ENCODE data around the gene POLN.
"Not testable (repeated sequence)": the region's sequence is repeated elsewhere in the genome, so short reads cannot be mapped to it uniquely, and the experiment has no call there.

Gene POLN

GRCh38 chr4:2041239-2042130, 200.4 kb downstream of the POLN start:
- DNase-seq (ENCODE audit: low read depth in 2 of 2), result peak; percentile 78 to 80
- H3K4me3 ChIP-seq (replicated peaks in 1 of 2; ENCODE audit: low read depth in 2 of 2, low read length in 2 of 2), result peak overlapping the region; percentile 78 to 82
- no peak for TF ChIP-seq CTCF (IDR thresholded peaks at IDR 0.05; ENCODE audit: low read depth, low read length)

GRCh38 chr4:2040391-2041238, 201.3 kb downstream of the POLN start:
- no peak for DNase-seq (ENCODE audit: low read depth in 2 of 2)
- H3K4me3 ChIP-seq (replicated peaks in 1 of 2; ENCODE audit: low read depth in 2 of 2, low read length in 2 of 2), result peak overlapping the region; percentile 78 to 82
- no peak for TF ChIP-seq CTCF (IDR thresholded peaks at IDR 0.05; ENCODE audit: low read depth, low read length)

GRCh38 chr4:2036866-2037265, 205.1 kb downstream of the POLN start:
- DNase-seq (ENCODE audit: low read depth in 2 of 2), result no peak
- H3K4me3 ChIP-seq (replicated peaks in 1 of 2; ENCODE audit: low read depth in 2 of 2, low read length in 2 of 2), result no peak overlapping the region
- no peak for TF ChIP-seq CTCF (IDR thresholded peaks at IDR 0.05; ENCODE audit: low read depth, low read length)

GRCh38 chr4:2036327-2036726, 205.6 kb downstream of the POLN start:
- no peak for TF ChIP-seq CTCF (IDR thresholded peaks at IDR 0.05; ENCODE audit: low read depth, low read length)
- H3K4me3 ChIP-seq (replicated peaks in 1 of 2; ENCODE audit: low read depth in 2 of 2, low read length in 2 of 2), result no peak overlapping the region
- DNase-seq (ENCODE audit: low read depth in 2 of 2), result no peak

GRCh38 chr4:2031161-2031560, 210.8 kb downstream of the POLN start:
- DNase-seq (ENCODE audit: low read depth in 2 of 2); H3K4me3 ChIP-seq (replicated peaks in 1 of 2; ENCODE audit: low read depth in 2 of 2, low read length in 2 of 2): not testable (repeated sequence)

GRCh38 chr4:2027120-2027519, 214.8 kb downstream of the POLN start:
- not testable (repeated sequence) for H3K4me3 ChIP-seq (replicated peaks in 1 of 2; ENCODE audit: low read depth in 2 of 2, low read length in 2 of 2); DNase-seq (ENCODE audit: low read depth in 2 of 2)

- no peak for TF ChIP-seq CTCF (IDR thresholded peaks at IDR 0.05; ENCODE audit: low read depth, low read length)
- no peak for DNase-seq (ENCODE audit: low read depth in 2 of 2)
- H3K4me3 ChIP-seq (replicated peaks in 1 of 2; ENCODE audit: low read depth in 2 of 2, low read length in 2 of 2), result no peak overlapping the region
Measured at GRCh38 chr4:2025817-2026216, 216.1 kb downstream of the POLN start.

Data from cardiac fibroblast (primary cell).